NCI-H2107 treated with DMSO at 0.1 percent for 48 hours (cell line): Measurements from ENCODE around the gene OR4F6.

Experiments
- DNase-seq: peaks from one replicate; lab custom pipeline; 2025; ENCODE audit not compliant: unreplicated experiment; lab: John Stamatoyannopoulos, UW

The OR4F6 gene

GRCh38 chr15:101804375-101804774 is 1.1 kb downstream of the OR4F6 start:
- no peak for DNase-seq

- no peak for DNase-seq
These were observed 1.6 kb downstream of the OR4F6 start for GRCh38 chr15:101804941-101805340.

- no peak for DNase-seq
These were observed 2.5 kb downstream of the OR4F6 start for GRCh38 chr15:101805605-101806345.

- DNase-seq = no peak
These were observed 4.1 kb downstream of the OR4F6 start for GRCh38 chr15:101807345-101807945.

- DNase-seq = no peak
These were observed 4.9 kb downstream of the OR4F6 start for GRCh38 chr15:101808201-101808600.

- no peak for DNase-seq
These were observed 7.1 kb downstream of the OR4F6 start for GRCh38 chr15:101810456-101810855.

- DNase-seq = no peak
These were observed 7.6 kb downstream of the OR4F6 start for GRCh38 chr15:101810876-101811275.

GRCh38 chr15:101811902-101812301 is 8.6 kb downstream of the OR4F6 start, which contains the start of gene OR4F15:
Gene OR4F15 (plus strand): TSS chr15:101812202. CDS start chr15:101818187, 5,985 bp downstream.
- no peak for DNase-seq

- DNase-seq = no peak
These were observed 10.7 kb downstream of the OR4F6 start for GRCh38 chr15:101813803-101814534.

- DNase-seq = no peak
These were observed 17.5 kb downstream of the OR4F6 start for GRCh38 chr15:101820781-101821180.

- no peak for DNase-seq
These were observed 23.9 kb downstream of the OR4F6 start for GRCh38 chr15:101827257-101827656.

- DNase-seq = no peak
These were observed 25.5 kb downstream of the OR4F6 start for GRCh38 chr15:101828774-101829173.

- DNase-seq = no peak
These were observed 38.3 kb downstream of the OR4F6 start for GRCh38 chr15:101841656-101842055.

GRCh38 chr15:101844916-101845315 is 41.6 kb downstream of the OR4F6 start:
- no peak for DNase-seq

GRCh38 chr15:101852356-101852755 is 49.0 kb downstream of the OR4F6 start:
- no peak for DNase-seq
